Stimulated activated CD4-positive, alpha-beta T cell treated with anti-CD3 and anti-CD28 coated beads, TNF-alpha, amount 100 ng/mL, for 4 hours (primary cell): ENCODE results near the gene SLC4A8.
"Not testable (repeated sequence)": the region's sequence is repeated elsewhere in the genome, so short reads cannot be mapped to it uniquely, and the experiment has no call there.

Source experiments
- DNase-seq, 3 experiments: peaks; one replicate each; pipeline ENCODE4 v3.0.0-alpha.2; 2020; ENCODE audit warnings: low read depth in 3 of 3

SLC4A8 gene

DNA sequence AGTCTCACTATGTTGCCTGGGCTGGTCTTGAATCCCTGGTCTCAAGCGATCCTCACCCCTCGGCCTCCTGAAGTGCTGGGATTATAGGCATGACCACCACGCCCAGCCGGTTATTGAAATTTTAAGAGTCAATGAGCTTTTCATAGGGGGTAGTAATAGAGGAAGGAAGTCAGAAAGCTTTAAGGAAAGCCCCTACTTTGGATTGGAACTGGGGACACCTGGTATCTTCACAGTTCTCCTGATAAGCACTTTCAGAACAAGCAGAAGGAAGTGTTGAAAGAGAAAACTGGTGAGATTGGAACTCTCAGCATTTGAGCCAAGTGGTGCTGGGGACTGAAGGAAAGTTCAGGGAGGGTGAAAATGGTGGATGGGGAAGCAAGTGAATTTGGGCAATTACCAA is 5.1 kb downstream of the SLC4A8 start:
- DNase-seq, result no peak

- no peak for DNase-seq
Observed at GRCh38 chr12:51430196-51430895, 5.7 kb downstream of the SLC4A8 start.

- DNase-seq, result no peak
Observed at GRCh38 chr12:51432921-51433320, 8.3 kb downstream of the SLC4A8 start.

GRCh38 chr12:51434305-51434704 is 9.7 kb downstream of the SLC4A8 start:
- no peak for DNase-seq

- DNase-seq, result no peak
Observed at GRCh38 chr12:51437431-51437830, 12.8 kb downstream of the SLC4A8 start.

DNA sequence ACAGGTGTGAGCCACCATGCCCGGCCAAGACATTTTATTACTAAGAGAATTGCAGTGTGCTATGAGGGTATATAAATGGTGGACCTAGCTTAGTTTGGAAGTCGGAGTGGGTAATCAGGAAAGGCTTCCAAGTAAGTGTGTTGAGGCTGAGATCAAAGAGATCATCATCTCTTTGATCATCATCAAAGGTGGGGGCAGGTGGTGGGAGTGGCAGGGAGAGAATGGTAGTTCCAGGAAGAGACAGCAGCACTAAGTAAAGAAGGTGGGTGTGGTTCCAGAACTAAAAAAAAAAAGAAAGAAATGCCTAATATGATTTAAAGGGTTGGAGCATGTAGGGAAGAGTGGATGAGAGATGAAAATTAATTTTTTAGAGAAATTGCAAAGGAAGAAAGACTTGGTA is 14.7 kb downstream of the SLC4A8 start:
- no peak for DNase-seq

DNA sequence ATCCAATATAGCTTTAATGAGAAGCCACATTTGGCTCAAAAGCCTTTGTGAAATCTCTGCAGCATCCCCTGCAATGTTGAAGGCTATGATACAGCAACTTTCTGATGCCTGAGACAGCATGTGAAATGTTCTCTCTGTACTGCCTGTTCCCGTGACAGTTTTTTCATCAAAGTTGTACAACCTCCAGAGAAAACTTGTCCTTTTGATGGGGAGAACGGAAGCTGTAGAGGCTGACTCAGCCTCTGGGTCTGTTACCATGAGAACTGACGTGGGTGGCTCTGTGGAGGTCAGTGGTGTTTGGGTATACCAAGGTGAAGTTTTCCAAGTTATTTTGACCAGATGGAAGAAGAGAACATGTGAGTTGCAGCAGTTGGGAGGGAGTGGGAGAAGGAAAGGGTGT is 17.0 kb downstream of the SLC4A8 start:
- no peak for DNase-seq

DNA sequence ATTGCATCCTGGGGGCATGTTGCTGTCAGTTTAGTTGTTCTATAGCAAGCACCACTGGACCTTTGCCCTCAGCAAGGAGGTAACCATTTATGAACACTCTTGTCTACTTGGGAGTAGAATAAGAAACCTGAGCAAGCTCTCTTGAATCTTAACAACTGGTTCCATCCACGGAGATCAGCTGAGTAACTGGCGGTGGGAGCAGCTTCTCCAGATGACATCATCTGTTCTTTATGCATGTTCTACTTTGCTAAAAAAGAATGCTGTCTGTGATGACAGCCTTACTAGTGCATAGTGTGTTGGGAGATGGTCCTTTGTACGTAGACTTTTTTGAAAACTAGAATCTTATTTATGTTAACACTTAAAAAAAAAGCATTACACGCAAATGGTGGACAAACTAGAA is 17.7 kb downstream of the SLC4A8 start:
- no peak for DNase-seq

DNA sequence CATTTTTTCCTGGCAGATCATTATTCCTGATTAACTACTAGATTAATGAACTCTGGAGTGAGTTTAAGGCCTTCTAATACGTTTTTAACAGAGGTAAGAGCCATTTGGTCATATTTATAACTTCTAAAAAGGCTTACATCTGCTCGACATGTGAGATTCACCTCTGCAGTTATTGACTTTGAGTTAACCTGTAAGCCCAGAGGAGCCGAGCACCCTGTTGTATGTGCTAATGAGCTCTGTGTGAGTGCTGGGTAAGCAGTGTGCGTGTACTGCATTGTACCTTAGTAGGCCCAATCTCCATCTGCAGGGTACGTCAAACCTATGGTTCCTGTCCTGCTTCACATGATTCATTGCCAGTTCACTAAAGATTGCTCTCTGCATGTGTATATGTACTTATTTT is 18.9 kb downstream of the SLC4A8 start:
- no peak for DNase-seq

GRCh38 chr12:51448618-51449256 is 24.1 kb downstream of the SLC4A8 start:
- DNase-seq, result no peak

DNA sequence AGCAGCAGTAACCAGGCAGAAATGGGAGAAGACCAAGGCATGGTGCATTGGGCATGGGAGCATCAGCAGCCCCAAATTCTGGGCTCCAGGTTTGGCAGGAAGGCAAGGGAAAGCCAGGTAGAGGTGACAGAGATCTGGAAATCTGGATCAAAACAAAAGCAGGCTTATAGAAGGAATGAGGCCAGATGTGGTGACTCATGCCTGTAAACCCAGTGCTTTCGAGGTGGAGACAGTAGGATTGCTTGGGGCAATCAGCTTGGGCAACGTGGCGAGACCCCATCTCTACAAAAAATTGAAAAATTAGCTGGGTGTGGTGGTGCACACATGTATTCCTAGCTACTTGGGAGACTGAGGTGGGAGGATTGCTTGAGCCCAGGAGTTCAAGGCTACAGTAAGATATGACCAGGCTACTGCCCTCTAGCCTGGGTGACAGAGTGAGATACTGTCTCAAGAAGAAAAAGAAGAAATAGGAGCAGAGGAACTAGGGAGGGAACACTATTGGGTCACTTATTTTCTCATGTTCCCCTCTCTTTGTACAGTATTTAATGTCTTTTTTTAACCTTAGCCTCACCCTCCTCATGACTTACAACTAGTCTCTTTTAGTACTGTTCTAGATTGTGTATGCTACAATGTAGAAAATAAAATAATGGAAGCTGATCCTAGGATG is 25.1 kb downstream of the SLC4A8 start:
- no peak for DNase-seq

DNA sequence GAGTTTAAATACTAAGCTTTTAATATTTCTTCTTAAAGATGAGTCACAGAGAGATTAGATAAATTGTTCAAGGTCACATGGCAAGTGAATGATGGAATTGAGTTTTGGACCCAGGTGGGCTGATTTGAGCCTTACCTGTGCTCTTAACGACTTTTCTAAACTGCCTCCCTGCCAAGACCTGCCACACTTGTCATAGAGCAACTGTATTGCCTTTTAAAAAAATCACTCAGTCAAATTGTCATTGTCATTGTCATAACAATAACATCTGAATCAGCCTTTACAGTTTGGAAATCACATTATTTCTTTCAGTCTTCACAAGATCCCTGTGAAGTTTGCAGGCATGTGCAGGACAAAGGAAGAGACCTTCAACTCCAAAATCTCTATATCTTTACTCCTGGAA is 25.7 kb downstream of the SLC4A8 start:
- no peak for DNase-seq

- no peak for DNase-seq
Observed at GRCh38 chr12:51450806-51451205, 26.2 kb downstream of the SLC4A8 start.

- DNase-seq, result not testable (repeated sequence)
Observed at GRCh38 chr12:51454016-51454415, 29.4 kb downstream of the SLC4A8 start.

DNA sequence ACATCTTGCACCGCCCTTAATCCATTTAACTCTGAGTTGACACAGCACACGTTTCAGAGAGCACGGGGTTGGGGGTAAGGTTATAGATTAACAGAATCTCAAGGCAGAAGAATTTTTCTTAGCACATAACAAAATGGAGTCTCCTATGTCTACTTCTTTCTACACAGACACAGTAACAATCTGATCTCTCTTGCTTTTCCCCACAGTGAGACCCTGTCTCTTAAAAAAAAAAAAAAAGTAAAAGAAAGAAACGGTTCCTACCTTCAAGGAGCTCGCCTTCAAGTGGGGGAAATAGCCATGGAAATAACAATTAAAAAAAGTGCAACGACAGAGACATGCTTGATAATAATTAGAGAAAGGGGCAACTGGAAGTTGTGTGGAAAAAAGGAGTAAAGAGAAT is 30.4 kb downstream of the SLC4A8 start:
- DNase-seq, result not testable (repeated sequence)

DNA sequence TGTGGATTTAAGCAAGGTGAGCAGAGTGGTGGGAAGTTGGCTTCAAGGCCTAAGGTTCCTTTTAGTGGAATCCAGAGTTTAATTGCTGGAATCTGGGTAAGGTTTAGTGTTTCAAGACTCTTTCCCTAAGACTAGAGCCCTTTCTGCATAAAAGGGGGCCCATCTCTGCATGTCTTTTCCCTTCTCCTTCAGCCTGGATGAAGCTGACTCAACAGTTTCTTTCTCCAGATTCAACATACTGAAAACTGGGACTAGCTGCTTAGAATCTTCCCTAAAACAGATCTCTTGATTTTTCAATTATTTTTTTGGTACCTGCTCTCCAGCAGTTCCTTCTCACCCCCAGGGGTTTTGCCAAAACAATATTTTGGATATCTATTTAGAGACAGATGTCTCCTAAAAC is 34.0 kb downstream of the SLC4A8 start:
- no peak for DNase-seq

DNA sequence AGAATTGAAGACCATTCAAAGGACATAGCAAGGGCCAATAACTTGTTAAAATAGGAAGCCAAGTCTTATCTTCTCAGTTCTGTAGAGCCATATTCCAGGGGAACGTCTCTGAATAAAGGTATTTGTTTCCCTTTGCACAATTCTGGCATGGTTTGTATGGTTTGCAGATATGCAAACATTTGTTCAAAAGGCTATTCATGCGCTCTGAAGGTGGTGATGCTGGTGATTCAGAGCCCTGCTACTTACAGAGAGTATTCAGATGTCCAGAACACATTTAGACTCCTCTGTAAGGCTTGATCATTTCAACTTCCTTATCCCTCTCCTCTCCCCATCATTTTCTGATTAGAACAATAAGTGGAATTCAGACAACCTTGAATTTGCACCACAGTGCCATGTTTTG is 35.9 kb downstream of the SLC4A8 start:
- no peak for DNase-seq

- DNase-seq, result no peak
Observed at GRCh38 chr12:51465491-51465890, 40.9 kb downstream of the SLC4A8 start.

- DNase-seq, result no peak
Observed at GRCh38 chr12:51470116-51470515, 45.5 kb downstream of the SLC4A8 start.

DNA sequence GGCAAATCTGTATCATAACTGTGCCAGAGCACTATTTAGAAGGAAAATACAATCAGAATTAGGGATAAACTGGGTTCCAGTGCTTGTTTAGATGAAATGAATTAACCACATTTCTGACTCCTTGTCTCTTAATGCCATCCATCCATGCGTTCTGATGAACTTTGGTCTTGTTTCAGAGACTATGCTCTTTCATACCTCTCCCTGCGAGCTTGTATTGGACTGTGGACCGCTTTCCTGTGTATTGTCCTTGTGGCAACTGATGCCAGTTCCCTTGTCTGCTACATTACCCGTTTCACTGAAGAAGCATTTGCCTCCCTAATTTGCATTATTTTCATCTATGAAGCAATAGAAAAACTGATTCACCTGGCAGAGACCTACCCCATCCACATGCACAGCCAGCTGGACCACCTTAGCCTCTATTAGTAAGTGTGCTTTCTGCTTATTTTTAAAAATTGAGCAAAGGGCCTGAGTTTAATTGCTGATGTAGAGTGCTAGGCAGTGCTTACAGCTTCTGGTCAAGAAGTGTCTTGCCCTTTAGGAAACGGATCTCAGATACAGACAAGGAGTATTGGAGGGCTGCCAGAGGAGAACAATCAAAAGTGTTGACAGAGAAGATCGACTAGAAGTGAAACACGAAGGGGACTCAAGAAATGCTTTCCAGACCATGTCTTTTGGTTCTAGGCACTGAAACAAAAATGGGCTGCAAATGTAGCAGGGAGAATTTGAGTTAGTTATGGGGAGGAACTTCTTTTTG is 46.7 kb downstream of the SLC4A8 start:
- no peak for DNase-seq

GRCh38 chr12:51472984-51473383 is 48.4 kb downstream of the SLC4A8 start:
- DNase-seq, result no peak

DNA sequence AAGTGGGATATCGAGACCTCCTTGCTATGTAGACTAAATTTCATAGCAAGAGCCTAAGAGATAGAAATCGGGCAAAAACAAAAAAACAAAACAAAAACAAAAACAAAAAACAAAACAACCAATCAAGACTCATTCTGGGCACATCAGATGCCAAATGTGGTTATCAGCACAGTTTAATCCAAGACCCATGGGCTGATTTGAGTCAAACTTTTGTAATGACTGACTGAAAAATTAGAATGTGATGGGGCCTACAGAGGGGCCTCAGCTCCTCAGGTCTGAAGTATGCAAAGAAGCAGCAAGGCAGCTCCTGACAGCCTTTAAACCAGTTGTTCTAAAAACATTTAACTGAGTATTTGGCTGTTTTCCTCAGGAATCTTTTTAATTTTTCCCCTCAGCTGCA is 49.3 kb downstream of the SLC4A8 start:
- no peak for DNase-seq
